Natural killer cell (primary cell): ENCODE data around the gene CHMP3. TPM values are rescaled to one million over a fixed set of nuclear protein-coding genes. Genes with fewer than 3 reads are reported as not detected.

Experiments
- ATAC-seq, 3 donors: fragments of 150-1000 bp in 2 of 3; fragments of 200-7000 bp in 1 of 3; cut with Tn5 transposase; 1 replicate in 1 of 3; 2 replicates in 2 of 3; pipeline ENCODE4 v1.10.0; 2021; ENCODE audit warnings: mild to moderate bottlenecking in 2 of 3, moderate library complexity in 2 of 3
- DNase-seq, 2 donors: peaks; one replicate each; pipeline versions ENCODE4 v3.0.0 to v3.0.0-alpha.2; 2013 to 2021; ENCODE audit warnings: mixed read lengths in 1 of 2
- H3K27ac ChIP-seq: one replicate; pipeline ENCODE4 v1.5.1; 2013; ENCODE audit warnings: mild to moderate bottlenecking, low read length
- H3K27me3 ChIP-seq: one replicate; pipeline ENCODE4 v1.6.1; 2013; ENCODE audit warnings: low read length; ENCODE audit not compliant: control insufficient read depth, insufficient read depth
- H3K36me3 ChIP-seq: one replicate; pipeline ENCODE4 v1.6.1; 2013; ENCODE audit warnings: low read length; ENCODE audit not compliant: control insufficient read depth, insufficient read depth
- H3K4me1 ChIP-seq: one replicate; pipeline ENCODE4 v1.6.1; 2013; ENCODE audit warnings: low read length; ENCODE audit not compliant: control insufficient read depth, insufficient read depth
- H3K4me3 ChIP-seq: one replicate; pipeline ENCODE4 v1.5.1; 2013; ENCODE audit warnings: low read length
- H3K9me3 ChIP-seq: one replicate; pipeline ENCODE4 v1.6.1; 2013; ENCODE audit warnings: low read length; ENCODE audit not compliant: control insufficient read depth, insufficient read depth
- H3K27ac Mint-ChIP-seq, 2 donors: one replicate each; pipeline ENCODE4 v1.8.0; 2022; ENCODE audit warnings: mild to moderate bottlenecking in 2 of 2, mixed read lengths in 2 of 2, moderate library complexity in 1 of 2
- H3K27me3 Mint-ChIP-seq, 2 donors: one replicate each; pipeline ENCODE4 v1.8.0; 2022; ENCODE audit warnings: low read depth in 2 of 2, mixed read lengths in 2 of 2
- H3K36me3 Mint-ChIP-seq: one replicate; pipeline ENCODE4 v1.8.0; 2022; ENCODE audit warnings: mixed read lengths
- H3K4me1 Mint-ChIP-seq, 2 donors: one replicate each; pipeline ENCODE4 v1.8.0; 2022; ENCODE audit warnings: mixed read lengths in 2 of 2
- H3K4me3 Mint-ChIP-seq: one replicate; pipeline ENCODE4 v1.8.0; 2022; ENCODE audit warnings: mild to moderate bottlenecking, moderate library complexity, mixed read lengths
- H3K9me3 Mint-ChIP-seq, 2 donors: one replicate each; pipeline ENCODE4 v1.8.0; 2022; ENCODE audit warnings: mixed read lengths in 2 of 2
- WGBS: methylation state at CpG from one replicate; pipeline ENCODE4 v1.1.7; 2013; ENCODE audit warnings: missing lambda C conversion rate; ENCODE audit not compliant: insufficient coverage; 5-methylcytosine and 5-hydroxymethylcytosine counted together
- intact Hi-C: fragments of 100-400 bp; cut with micrococcal nuclease; formaldehyde crosslinking; loops from one replicate; pipeline ENCODE4 v1.14.2; 2022
- total RNA-seq, 4 donors: library from RNA; stranded (reverse); fragments of 120-200 nt in 1 of 4; gene quantifications; one replicate each; pipeline versions ENCODE4 v1.2.3 to v1.2.4, GENCODE V29; 2013 to 2022
- TF ChIP-seq, protein P1 (sequence below): fragments of 200-600 bp; IDR thresholded peaks from one replicate; pipeline ENCODE4 v1.8.0; 2022; ENCODE audit warnings: antibody characterized with exemption

The CHMP3 gene
- total RNA-seq, 3 donors from 2014 or later (not counting 1 experiment from before 2014, with no cell fraction given), result 47.4 to 50.3 (median 49.3) TPM

DNA sequence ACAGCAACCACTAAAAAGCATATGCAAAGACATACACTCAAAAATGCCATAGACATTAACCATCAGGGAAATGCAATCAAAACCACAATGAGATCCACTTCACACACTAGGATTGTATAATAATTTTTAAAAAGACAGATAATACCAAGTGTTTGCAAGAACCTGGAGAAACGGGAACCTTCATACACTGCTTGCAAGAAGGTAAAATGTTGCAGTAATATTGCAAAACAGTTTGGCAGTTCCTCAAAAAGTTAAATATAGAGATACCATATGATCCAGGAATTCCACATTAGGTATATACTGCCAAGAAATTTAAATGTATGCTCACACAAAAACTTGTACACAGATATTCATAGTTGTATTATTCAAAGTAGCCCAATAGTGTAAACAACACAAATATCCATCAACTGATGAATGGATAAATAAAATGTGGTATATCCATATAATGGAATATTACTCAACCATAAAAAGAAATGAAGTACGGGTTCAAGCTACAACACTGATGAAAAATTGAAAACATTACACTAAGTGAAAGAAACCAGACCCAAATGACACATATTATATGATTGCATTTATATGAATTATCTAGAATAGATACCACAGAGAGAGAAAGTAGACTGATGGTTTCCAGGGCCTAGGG lies 14.7 kb upstream of the CHMP3 start:
- H3K27me3 Mint-ChIP-seq, result peaks cover 3 to 10% of the 10 kb centered on the region in 2 donors
- no peak overlapping the region for H3K4me3 ChIP-seq
- no peak overlapping the region for H3K27ac ChIP-seq
- no peaks in the 10 kb centered on the region for H3K4me1 Mint-ChIP-seq
- H3K27ac Mint-ChIP-seq, result no peak overlapping the region
- H3K9me3 ChIP-seq, result no peaks in the 10 kb centered on the region
- ATAC-seq, result no peak
- H3K36me3 ChIP-seq, result no peaks in the 10 kb centered on the region
- no peaks in the 10 kb centered on the region for H3K27me3 ChIP-seq
- TF ChIP-seq, protein P1, sequence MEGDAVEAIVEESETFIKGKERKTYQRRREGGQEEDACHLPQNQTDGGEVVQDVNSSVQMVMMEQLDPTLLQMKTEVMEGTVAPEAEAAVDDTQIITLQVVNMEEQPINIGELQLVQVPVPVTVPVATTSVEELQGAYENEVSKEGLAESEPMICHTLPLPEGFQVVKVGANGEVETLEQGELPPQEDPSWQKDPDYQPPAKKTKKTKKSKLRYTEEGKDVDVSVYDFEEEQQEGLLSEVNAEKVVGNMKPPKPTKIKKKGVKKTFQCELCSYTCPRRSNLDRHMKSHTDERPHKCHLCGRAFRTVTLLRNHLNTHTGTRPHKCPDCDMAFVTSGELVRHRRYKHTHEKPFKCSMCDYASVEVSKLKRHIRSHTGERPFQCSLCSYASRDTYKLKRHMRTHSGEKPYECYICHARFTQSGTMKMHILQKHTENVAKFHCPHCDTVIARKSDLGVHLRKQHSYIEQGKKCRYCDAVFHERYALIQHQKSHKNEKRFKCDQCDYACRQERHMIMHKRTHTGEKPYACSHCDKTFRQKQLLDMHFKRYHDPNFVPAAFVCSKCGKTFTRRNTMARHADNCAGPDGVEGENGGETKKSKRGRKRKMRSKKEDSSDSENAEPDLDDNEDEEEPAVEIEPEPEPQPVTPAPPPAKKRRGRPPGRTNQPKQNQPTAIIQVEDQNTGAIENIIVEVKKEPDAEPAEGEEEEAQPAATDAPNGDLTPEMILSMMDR, result no peak
- intact Hi-C loops, result no loop called here
- H3K9me3 Mint-ChIP-seq, result no peaks in the 10 kb centered on the region
- 100% methylated on average over 1 of the region's 2 CpGs for WGBS
- H3K36me3 Mint-ChIP-seq, result no peaks in the 10 kb centered on the region
- no peak for DNase-seq
- H3K4me3 Mint-ChIP-seq, result no peak overlapping the region
- H3K4me1 ChIP-seq, result no peaks in the 10 kb centered on the region

DNA sequence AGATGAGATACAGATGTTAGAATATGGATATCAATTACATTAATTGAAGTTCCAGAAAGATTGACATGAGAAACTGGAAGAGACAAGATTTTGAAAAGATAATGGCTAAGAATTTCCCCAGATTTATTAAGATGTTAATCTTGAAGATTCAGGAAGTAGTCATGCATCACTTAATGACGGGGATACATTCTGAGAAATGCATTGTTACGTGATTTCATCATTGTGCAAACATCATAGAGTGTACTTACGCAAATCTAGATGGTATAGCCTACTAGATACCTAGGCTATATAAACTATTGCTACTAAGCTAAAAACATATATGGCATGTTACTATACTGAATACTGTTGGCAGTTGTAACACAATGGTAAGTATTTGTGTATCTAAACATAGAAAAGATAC lies 6.8 kb upstream of the CHMP3 start:
- H3K27ac Mint-ChIP-seq, result no peak overlapping the region
- no peak overlapping the region for H3K27ac ChIP-seq
- peak in 1 of 3 donors; percentile 41 for ATAC-seq
- no peaks in the 10 kb centered on the region for H3K9me3 ChIP-seq
- H3K4me1 ChIP-seq, result no peaks in the 10 kb centered on the region
- H3K4me3 ChIP-seq, result no peak overlapping the region
- H3K27me3 Mint-ChIP-seq, result peaks cover 12 to 36% of the 10 kb centered on the region in 2 donors
- H3K4me1 Mint-ChIP-seq, result no peaks in the 10 kb centered on the region
- H3K36me3 Mint-ChIP-seq, result no peaks in the 10 kb centered on the region
- intact Hi-C loops, result no loop called here
- no peaks in the 10 kb centered on the region for H3K9me3 Mint-ChIP-seq
- TF ChIP-seq, protein P1, result no peak
- H3K27me3 ChIP-seq, result peaks cover 5% of the 10 kb centered on the region
- no peak for DNase-seq
- no peaks in the 10 kb centered on the region for H3K36me3 ChIP-seq
- H3K4me3 Mint-ChIP-seq, result no peak overlapping the region
- WGBS, result 89% methylated on average over 2 of the region's 3 CpGs

DNA sequence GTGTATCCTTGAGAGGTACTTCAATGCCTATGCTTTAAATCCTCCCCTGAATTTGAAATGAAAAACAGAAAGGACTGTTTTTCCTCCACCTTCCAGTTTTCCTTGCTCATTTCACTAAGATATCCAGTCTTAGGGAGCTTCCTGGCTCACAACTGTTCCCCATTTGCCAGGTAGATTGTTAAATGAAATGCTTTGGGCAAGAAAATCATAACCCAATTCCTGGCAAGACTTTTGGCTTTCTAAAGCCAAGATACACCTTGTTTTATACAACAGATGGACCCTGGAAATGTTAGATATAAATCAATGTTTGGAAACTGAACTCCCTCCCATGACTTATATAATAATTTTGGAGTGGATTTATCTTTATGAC lies 3.6 kb upstream of the CHMP3 start:
- H3K27me3 Mint-ChIP-seq, result peaks cover 12 to 36% of the 10 kb centered on the region in 2 donors
- H3K27ac Mint-ChIP-seq, result no peak overlapping the region
- H3K36me3 ChIP-seq, result no peaks in the 10 kb centered on the region
- H3K27ac ChIP-seq, result no peak overlapping the region
- TF ChIP-seq, protein P1, result no peak
- H3K27me3 ChIP-seq, result peaks cover 5% of the 10 kb centered on the region
- H3K4me1 Mint-ChIP-seq, result peaks cover 13 to 19% of the 10 kb centered on the region in 2 donors
- ATAC-seq (no peak), DNase-seq (no peak)
- no peak overlapping the region for H3K4me3 ChIP-seq
- H3K9me3 ChIP-seq, result no peaks in the 10 kb centered on the region
- peaks cover 11% of the 10 kb centered on the region for H3K4me1 ChIP-seq
- no peaks in the 10 kb centered on the region for H3K9me3 Mint-ChIP-seq
- H3K4me3 Mint-ChIP-seq, result no peak overlapping the region
- intact Hi-C loops, result no loop called here
- no peaks in the 10 kb centered on the region for H3K36me3 Mint-ChIP-seq
